Stimulated activated CD8-positive, alpha-beta memory T cell treated with anti-CD3 and anti-CD28 coated beads, Interleukin-12 subunit alpha, Interleukin-12 subunit beta, amount 100 ng/mL, for 4 hours (primary cell): Measurements from ENCODE around the gene RDH14.

Experiments
- DNase-seq: peaks from one replicate; pipeline ENCODE4 v3.0.0-alpha.2; 2020; ENCODE audit warnings: low read depth

Gene RDH14

DNA sequence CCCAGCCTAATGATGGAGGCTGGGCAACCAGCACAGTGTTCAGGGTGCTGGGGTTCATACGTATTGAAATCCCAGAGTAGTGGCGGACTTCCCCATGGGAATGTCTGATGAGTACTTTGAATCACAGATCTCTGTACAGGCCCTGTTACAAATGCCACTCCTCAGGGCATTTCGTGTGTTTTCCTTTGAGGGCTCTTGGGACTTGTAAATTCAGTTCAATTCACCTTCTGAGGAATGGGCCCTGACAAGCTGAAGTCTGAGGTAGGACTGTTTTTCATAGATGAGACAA is 288 bp upstream of the RDH14 start:
- no peak for DNase-seq

DNA sequence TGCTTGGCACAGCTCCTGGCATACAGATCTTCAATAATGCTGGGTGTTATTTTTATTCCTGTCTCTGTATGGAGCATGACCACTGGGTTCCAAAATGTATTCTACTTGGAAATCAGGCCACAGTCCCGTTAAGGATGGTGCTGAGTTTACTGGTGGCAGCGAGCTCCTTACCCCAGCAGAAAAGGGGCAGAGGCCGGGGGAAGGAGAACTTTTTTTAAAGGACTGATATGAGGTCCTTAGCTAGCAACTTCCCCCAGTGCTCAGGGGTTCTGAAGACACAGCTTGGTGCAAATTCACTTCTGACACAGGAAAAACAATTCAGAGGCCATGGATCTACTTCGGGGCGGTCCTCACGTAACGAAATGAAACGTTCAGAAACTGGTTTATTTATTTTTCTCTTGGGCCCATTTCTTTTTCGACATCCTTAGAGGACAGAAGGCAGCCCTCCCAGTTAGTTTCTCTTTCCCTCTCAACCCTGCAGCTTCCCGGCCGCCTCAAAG is 872 bp downstream of the RDH14 start:
- peak; percentile 1 for DNase-seq

DNA sequence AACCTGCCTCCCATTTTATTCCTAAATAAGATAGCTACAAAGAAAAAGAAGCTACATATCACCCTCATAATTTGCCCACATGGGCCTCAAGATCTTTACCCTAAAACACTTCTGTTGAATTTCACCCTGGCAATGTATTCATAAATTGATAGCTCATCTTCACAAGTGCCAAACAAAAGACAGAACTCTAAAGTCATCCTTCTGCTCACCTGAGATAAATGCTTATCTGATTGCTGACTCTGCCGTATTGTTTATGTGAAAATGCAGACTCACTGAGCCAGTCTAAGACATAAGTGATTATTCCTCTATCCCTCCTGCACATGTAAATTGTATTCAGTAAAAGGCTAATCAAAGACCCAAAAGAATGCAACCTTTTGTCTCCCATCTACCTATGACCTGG is 2.0 kb downstream of the RDH14 start:
- no peak for DNase-seq

DNA sequence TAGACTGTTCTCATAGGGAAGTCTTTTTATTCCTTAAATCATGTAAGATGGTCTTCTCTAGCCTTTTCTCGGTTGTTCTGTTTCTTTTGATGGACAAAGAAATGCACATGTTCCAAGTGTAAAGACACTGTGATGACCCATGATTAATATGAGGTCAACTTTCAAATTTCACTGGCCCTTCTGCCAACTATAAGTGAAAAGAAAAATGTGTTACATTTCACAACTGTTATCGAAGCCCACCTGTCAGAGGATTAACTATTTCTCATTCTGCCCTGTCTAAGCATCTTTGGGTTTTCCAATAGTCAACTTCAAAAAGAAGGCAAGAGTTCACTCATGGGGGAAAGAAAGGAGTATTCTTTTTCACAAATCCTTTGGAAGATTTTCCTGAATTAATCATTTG is 3.3 kb downstream of the RDH14 start:
- no peak for DNase-seq

DNA sequence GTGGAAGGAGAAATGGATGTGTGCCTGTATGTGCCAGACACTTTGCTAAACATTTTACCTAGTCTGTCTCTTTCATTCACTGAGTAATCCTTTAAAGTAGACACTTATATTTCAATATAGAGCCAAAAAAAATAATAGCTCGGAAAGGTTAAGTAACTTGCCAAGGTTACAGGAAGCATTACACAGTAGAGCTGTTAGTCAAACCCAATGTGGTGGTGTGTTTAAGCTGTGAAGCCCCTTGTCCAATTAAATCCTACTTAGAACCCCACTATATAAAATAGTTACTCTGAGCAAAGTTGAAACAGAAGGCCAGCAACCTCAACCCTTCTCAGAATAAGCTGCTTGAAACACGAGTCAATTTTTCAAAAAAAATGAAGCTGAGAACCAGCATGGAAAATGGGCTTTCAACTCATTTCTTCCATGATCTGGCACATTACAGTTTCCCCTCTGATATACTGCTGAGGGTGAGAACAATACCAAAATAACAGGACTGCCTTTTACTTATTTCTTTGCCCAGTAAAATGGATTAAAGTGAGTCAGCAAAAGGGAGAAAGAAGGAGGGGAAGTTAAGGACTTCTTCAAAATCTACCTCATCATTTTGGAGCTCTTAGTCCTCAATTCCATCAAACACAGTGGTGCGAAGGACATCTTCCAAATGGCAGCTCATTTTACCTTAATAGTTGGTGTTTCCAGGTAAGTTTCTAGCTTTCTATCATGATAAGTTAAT is 7.9 kb downstream of the RDH14 start:
- no peak for DNase-seq

DNA sequence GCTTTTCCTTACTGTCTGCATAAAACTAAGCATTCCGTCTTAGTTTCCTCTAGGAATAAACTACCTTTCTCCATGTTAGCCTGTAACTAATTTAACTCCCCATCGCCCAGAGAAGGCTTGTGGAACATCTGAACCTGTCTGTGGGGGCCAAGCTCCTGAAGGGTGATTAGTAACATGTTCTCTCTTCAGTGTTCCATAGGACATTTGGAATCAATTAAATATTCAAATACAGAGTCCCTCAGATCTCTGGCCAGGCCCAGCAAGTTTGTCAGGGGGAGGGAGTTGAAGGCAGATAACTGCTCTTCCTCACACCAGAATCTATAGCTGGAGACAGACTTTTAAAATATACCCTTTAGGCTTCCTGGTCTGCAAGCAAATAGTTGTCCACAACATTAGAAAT is 8.8 kb downstream of the RDH14 start:
- no peak for DNase-seq

DNA sequence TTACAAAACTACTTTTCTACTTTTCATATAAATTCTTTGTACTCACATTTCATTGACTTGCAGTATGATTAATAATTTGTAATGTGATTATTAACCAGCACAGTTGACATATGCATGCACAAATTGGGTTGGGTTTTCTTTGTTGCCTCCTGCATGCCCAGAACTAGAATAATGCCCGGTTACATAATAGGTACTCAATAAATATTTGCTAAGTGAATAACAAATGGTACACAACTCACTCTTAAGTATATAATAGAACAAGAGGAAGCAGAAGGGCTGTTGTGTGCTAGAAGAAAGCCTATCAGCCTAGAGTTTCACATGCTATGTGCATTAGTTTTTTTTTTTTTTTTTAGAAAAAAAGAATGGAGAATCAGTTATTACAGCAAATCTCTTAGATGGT is 9.3 kb downstream of the RDH14 start:
- DNase-seq = no peak

DNA sequence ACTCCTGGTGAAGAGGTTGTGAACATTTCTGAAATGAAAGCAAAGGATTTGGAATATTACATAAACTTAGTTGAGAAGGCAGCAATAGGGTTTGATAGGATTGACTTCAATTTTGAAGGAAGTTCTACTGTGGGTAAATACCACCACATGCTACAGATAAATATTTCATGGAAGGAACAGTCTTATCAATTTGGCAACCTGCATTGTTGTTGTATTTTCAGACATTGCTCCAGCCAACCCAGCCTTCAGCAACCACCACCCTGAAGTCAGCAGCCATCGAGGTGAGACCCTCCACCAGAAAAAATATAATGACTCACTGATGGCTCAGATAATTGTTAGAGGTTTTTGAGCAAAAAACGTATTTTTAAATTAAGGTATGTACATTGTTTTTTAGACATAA is 10.0 kb downstream of the RDH14 start:
- no peak for DNase-seq

DNA sequence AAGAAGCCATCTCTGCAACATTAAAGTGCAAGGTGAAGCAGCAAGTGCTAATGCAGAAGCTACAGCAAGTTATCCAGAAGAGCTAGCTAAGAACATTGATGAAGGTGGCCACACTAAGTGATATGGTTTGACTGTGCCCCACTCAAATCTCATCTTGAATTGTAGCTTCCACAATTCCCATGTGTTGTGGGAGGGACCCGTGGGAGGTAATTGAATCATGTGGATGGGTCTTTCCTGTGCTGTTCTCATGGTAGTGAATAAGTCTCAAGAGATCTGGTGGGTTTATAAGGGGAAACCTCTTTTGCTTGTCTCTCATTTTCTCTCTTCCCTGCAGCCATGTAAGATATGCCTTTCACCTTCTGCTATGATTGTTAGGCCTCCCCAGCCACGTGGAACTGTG is 11.4 kb downstream of the RDH14 start:
- DNase-seq = no peak

DNA sequence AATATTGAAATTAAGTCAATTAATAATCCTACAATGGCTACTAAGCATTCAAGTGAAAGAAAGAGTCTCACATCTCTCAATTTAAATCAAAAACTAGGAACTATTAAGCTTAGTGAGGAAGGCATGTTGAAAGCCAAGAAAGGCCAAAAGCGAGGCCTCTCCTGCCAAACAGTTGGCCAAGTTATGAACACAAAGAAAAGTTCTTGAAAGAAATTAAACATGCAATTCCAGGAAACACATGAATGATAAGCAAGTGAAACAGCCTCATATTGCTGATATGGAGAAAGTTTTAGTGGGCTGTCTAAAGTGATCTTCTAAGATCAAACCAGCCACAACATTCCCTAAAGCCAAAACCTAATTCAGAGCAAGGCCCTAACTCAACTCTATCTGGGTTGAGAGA is 11.8 kb downstream of the RDH14 start:
- no peak for DNase-seq

DNA sequence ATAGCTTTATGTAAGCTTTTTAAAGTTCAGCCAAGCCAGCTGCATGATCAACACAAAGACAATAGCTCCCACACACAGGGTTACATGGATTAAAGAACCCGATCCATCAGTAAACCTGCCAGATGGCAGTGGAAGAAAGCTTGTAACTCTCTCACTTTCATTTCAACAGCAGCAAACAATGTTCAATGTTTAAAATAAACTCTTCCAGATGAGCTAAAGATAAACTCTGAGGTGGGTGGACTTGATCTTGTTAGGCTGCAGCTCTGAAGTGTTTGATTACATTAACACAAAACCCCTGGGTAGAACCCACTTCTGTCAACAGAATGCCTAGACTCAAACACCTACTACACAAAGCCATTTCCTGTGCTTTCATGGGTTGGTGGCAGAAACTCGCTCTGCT is 13.9 kb downstream of the RDH14 start:
- no peak for DNase-seq

DNA sequence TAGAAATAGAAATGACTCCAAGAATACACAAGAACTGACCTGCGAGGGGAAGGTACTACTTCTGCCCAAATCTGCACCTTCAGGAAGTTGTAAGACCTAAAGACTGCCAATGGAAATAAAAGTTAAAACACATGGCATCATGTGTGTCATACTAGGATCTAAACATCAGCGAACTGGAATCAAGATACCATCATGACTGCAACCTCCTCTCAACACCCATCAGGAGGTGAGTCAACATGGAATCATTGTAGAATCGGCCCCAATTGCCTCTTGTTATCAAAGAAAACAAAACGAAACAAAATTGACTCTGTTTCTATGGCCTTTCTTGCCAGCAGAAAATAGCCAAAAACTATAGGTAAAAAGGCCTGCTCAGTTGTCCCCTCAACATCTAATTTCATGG is 15.1 kb downstream of the RDH14 start:
- DNase-seq = no peak

DNA sequence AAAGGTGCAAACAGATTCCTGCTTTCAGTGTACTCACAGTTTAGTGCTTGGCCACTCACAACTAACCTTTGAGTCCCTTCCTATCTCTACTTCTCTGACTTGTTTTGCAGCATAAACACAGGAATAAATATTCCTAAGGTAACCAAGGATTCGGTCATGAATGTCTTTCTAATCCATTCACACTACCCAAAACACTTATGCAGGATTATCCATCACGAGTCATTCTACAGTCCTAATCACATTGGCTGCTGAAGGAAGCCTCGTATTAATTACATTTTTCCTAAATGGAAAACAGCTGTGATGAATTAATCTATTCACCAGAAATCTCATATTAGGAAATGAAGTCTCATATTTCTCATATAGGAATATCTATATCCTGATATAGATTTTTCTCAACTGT is 16.3 kb downstream of the RDH14 start:
- no peak for DNase-seq

DNA sequence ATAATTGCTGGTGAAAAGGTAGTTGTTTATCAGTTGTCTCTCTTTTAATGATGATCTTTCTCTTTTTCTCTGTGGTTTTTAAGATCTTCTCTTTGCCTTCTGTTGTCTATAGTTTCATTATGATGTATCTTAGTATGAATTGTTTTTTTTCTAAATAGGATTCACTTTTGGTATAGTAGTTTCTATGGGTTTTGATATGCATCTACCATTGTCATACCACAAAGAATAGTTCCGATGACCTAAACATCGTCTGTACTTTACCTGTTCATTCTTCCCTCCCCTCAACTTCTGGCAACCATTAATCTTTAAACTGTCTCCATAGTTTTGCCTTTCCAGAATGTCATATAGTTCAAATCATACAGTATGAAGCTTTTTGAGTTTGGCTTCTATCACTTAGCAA is 19.6 kb downstream of the RDH14 start:
- DNase-seq = no peak

DNA sequence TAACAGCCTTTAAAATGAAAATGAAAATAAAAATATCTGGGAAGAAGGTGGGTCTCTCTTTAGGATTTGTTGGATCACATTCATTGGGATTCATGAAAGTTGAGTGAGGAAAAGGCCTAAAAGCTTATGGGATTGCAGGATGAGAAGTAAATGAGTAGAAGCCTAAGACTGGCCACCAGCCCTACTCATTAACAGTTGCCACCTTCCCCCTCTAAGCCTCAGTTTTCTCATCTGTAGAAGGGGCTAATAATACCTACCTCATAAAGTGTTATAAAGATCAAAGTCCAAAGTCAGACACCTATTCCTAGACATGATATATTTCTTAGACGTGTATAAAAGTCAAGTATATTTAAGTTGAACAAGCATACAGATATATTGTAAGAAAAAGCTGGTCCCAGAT is 23.8 kb downstream of the RDH14 start:
- DNase-seq = no peak

DNA sequence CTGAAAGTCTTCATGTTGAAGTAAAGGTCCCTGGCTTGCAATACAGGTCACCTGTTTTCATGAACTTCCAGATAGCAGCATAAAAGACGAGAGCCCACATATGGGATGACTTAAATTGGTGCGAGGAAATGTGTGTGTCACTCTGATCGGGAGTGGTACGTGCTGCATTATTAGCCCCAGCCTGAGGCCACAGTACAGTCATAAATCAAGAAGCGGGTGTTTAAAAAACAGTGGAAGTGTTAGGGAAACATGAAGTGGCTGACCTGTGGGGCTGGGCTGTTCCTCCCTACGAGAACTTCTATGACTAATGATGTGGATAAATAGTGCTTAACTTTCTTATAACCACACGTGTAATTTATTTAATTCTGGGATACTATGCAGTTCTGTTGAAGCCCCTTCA is 24.4 kb downstream of the RDH14 start:
- DNase-seq = no peak

DNA sequence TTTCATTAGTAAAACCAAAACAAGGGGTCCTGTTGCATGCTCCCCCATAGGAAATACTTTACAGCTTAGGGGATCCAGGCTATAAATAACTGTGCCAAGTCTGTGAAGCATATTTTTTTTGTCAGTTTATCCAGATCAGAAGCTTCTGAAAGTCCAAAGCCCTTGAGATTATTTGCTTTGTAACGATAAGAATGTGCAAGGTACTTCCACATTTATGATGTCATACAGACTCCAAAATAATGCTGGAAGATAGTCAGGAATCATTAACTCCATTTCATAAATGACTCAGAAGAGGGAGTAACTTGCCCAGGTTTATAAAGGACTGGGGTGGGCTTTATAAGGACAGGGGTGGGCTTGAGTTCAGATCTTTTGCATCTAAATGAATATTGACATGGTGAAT is 29.3 kb downstream of the RDH14 start:
- DNase-seq = no peak

DNA sequence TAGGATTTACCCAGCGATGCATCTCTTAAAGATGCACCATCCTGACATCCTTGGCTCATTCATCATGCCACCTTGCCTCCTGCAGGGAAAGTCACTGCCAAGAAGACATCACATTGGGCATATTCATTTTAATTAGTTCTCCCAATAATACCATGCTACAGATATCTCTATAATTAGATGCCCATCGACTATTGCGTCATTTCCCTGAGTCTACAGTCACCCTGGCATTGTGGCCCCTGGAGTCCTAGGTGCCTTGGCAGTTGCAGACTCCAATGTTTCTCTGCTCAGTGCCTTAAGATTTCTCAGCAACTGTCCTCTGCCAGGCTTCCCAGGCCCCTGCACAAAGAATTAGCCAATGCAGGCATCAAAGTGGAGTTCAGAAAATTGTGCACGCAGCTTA is 32.6 kb downstream of the RDH14 start:
- no peak for DNase-seq

DNA sequence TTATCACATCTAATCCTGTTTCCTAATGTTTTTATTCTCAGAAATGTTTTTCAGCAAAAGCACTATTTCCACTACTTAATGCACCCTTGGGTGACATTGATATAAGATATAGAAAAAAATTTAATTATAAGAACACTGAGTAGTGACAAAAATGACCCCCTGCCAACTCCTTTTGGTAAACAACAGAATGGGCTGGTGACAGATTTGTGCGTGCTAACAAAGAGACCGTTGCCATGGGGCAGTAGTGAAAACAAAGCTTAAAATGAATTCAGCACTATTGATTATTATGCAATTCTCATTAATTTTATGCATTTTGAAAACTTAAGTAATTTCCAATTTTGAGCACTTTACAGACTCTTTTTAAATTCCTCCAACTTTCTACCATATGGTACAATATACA is 33.1 kb downstream of the RDH14 start:
- DNase-seq = no peak

DNA sequence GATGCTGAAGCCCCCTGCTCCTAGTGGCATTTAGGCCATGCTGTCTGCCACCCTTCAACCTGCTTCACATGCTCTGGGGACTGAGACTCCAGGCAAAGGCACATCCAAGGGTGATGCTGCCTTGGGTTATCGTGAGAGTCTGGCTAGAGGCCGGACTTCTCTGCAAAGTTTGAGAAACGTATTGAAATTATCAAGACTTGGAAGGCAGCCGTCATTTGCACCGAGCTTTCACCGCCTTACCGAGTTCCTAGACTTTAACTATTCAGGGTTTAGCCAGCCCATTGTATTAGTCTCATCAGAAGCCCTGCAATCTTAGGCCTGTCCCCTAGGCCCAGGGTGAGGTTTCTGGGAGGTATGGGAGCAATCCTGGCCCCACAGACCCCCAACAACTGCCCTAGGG is 34.0 kb downstream of the RDH14 start:
- DNase-seq = no peak

DNA sequence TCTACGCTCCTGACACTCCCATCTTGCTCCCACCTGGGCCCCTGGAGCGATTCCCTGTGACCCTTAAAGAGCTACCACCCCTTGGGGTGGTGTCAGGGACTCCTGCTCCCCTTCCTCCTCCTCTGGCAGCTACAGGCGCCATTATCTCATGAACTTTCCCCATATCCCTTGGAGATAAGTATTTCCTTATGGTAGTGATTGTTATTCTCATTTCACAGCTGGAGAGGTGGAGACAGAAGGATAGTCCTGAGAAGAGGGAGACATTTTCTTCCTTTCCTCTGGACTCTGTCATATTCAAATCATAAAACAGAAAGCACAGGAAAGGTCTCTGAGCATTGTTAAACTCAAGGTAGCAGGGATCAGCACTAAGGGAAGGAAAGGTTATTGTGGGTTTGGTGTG is 34.6 kb downstream of the RDH14 start:
- no peak for DNase-seq

DNA sequence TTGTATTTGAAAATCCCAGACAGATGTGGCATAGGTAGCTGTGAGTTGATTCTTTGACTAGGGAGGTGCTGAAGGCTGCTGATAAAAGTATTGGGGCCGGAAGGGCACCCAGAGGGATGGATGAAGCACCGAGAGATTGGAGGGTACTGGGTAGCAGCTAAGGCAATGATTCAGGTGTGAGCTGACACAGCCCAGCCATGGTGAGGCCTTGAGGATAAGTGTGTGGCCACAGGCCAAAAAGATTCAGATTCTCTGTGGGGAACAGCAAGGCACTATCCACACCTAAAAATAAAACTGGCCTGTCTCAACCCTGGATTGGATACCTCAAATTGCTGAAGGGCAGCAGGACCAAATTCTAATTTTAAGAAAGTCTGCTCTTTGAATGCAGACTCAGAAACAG is 35.2 kb downstream of the RDH14 start:
- no peak for DNase-seq

DNA sequence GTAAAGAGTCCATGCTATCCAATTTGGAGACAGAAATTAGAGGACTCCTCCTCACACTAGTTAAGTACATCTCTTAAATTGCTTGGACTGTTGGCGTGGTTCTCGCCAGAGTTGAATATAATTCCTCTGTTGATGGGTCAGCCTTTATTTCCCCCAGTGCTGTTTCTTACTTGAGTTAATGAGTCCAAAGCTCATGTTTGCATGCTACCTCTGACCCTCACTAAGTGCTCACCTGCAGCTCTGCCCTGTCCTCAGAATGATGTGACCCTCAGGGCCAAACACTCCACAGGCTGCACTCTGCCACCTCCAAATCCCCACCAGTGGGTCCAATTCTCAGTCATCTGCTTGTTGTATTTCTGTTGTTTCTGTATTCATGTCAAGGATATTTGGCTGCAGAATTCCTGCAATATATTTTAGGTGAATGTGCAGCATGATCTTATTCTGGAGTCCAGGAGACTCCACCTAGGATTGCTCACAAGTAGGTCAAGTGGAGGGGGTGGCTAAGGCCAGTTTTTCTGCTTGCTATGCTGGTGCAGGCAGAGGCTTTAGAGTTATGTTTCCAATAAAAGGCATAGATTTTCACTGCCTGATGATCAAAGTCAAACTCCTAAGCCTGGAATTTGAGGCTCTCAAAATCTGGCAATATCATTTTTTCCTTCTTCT is 37.8 kb downstream of the RDH14 start:
- no peak for DNase-seq
